Medulla oblongata (tissue), 1 donor: ENCODE results near the gene EPC1.
"Not testable (repeated sequence)": the region's sequence is repeated elsewhere in the genome, so short reads cannot be mapped to it uniquely, and the experiment has no call there.

Experiments used
- DNase-seq: peaks from one replicate; pipeline ENCODE4 v3.0.0-alpha.2; 2015; ENCODE audit errors: extremely low spot score

EPC1 gene

GRCh38 chr10:32279795-32280194, 67.2 kb downstream of the EPC1 start:
- DNase-seq: no peak

- peak; percentile 28 for DNase-seq
Measured at GRCh38 chr10:32273336-32273735, 73.6 kb downstream of the EPC1 start.

GRCh38 chr10:32271617-32272016, 75.3 kb downstream of the EPC1 start:
- DNase-seq: no peak

GRCh38 chr10:32269343-32270100, 77.4 kb downstream of the EPC1 start:
- no peak for DNase-seq

GRCh38 chr10:32268788-32269187, 78.2 kb downstream of the EPC1 start:
- DNase-seq: no peak

GRCh38 chr10:32266979-32267378, 80.0 kb downstream of the EPC1 start:
- no peak for DNase-seq

GRCh38 chr10:32266566-32266965, 80.4 kb downstream of the EPC1 start:
- DNase-seq: no peak

GRCh38 chr10:32265756-32266155, 81.2 kb downstream of the EPC1 start:
- DNase-seq: no peak

GRCh38 chr10:32263300-32263699, 83.7 kb downstream of the EPC1 start:
- no peak for DNase-seq

GRCh38 chr10:32259551-32259950, 87.4 kb downstream of the EPC1 start:
- DNase-seq: no peak

GRCh38 chr10:32256613-32257437, 90.1 kb downstream of the EPC1 start:
- peak; percentile 87 for DNase-seq

GRCh38 chr10:32253821-32254220, 93.1 kb downstream of the EPC1 start:
- DNase-seq: no peak

- no peak for DNase-seq
Measured at GRCh38 chr10:32253276-32253675, 93.7 kb downstream of the EPC1 start.

- DNase-seq: not testable (repeated sequence)
Measured at GRCh38 chr10:32250489-32250888, 96.5 kb downstream of the EPC1 start.

GRCh38 chr10:32246685-32247084, 100.3 kb downstream of the EPC1 start:
- no peak for DNase-seq

GRCh38 chr10:32245760-32246159, 101.2 kb downstream of the EPC1 start:
- DNase-seq: no peak

- no peak for DNase-seq
Measured at GRCh38 chr10:32244421-32245207, 102.3 kb downstream of the EPC1 start.

- no peak for DNase-seq
Measured at GRCh38 chr10:32244011-32244410, 102.9 kb downstream of the EPC1 start.

GRCh38 chr10:32241946-32242345, 105.0 kb downstream of the EPC1 start:
- no peak for DNase-seq

GRCh38 chr10:32240471-32240870, 106.5 kb downstream of the EPC1 start:
- no peak for DNase-seq

GRCh38 chr10:32239769-32240168, 107.2 kb downstream of the EPC1 start:
- DNase-seq: no peak

GRCh38 chr10:32237644-32238345, 109.2 kb downstream of the EPC1 start:
- no peak for DNase-seq
